C4-2B (cell line): Measurements from ENCODE around the gene DNAJC1.

Source experiments
- ZFX ChIP-seq: fragments of 450-650 bp; IDR thresholded peaks from 2 replicates; pipeline ENCODE4 v1.6.1; 2017
- TF ChIP-seq, protein P1 (sequence below): fragments of 450-650 bp; conservative IDR thresholded peaks from 2 replicates; pipeline ENCODE4 v1.5.1; 2017; ENCODE audit warnings: mild to moderate bottlenecking

DNA sequence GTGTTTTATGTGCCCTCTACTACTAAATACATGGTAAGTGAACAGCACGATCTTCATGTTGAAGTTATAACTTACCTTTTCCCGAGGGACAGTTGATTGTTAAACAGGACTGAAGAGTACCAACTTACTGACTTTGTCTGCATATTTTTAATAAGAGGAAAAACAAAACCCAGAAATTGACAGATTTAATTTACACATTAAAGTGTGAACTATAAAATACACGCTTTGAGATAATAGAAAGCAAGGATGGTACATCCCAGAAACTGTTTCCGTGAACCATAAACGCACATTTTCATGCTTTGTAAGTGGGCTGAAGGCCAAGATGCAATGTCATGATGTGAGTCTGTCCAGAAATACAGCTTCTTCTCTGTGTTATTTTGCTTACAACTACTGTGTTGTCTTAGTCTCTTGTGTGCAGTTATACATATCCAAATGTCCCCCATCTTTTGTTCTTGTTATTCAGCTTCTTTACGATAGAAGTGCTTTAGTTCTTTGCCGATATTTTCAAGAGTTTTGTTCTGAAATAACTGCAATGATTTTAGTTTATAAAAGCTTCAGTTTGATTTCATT lies 279.4 kb downstream of the DNAJC1 start:
- TF ChIP-seq, protein P1, sequence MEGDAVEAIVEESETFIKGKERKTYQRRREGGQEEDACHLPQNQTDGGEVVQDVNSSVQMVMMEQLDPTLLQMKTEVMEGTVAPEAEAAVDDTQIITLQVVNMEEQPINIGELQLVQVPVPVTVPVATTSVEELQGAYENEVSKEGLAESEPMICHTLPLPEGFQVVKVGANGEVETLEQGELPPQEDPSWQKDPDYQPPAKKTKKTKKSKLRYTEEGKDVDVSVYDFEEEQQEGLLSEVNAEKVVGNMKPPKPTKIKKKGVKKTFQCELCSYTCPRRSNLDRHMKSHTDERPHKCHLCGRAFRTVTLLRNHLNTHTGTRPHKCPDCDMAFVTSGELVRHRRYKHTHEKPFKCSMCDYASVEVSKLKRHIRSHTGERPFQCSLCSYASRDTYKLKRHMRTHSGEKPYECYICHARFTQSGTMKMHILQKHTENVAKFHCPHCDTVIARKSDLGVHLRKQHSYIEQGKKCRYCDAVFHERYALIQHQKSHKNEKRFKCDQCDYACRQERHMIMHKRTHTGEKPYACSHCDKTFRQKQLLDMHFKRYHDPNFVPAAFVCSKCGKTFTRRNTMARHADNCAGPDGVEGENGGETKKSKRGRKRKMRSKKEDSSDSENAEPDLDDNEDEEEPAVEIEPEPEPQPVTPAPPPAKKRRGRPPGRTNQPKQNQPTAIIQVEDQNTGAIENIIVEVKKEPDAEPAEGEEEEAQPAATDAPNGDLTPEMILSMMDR: no peak
- no peak for TF ChIP-seq ZFX
